Measurements from ENCODE around the gene CPLANE2.

DNA sequence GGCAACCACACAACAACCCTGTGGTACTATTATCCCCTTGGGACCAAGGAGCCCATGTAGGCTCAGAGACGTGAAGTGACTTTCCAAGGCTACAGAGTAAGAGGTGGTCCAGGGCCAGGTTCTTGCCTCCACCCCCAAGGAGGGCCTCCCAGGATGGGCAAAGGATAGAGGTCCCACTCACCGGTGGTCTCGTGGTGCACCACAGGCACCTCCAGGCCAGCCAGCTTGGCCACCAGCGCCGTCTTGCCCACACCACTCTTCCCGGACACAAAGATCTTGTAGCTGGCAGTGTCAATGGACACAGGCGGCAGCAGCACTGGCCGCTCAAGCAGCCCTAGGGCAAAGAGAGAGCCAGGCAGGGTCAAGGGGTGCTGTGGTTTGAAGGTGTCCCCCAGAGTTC, 3.6 kb downstream of the CPLANE2 start:
- TF ChIP-seq, protein P1, sequence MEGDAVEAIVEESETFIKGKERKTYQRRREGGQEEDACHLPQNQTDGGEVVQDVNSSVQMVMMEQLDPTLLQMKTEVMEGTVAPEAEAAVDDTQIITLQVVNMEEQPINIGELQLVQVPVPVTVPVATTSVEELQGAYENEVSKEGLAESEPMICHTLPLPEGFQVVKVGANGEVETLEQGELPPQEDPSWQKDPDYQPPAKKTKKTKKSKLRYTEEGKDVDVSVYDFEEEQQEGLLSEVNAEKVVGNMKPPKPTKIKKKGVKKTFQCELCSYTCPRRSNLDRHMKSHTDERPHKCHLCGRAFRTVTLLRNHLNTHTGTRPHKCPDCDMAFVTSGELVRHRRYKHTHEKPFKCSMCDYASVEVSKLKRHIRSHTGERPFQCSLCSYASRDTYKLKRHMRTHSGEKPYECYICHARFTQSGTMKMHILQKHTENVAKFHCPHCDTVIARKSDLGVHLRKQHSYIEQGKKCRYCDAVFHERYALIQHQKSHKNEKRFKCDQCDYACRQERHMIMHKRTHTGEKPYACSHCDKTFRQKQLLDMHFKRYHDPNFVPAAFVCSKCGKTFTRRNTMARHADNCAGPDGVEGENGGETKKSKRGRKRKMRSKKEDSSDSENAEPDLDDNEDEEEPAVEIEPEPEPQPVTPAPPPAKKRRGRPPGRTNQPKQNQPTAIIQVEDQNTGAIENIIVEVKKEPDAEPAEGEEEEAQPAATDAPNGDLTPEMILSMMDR (IDR thresholded peaks at IDR 0.05; ENCODE audit: insufficient read depth, low read depth, low read length), result no peak
- TF ChIP-seq EZH2 (IDR thresholded peaks at IDR 0.05; ENCODE audit: insufficient read depth, low read length), result no peak
